Psoas muscle (tissue), 8 donors: ENCODE measurements around the gene ABLIM2. TPM values are rescaled to one million over a fixed set of nuclear protein-coding genes. Genes with fewer than 3 reads are reported as not detected.
A peak's percentile ranks its signal among the peaks of the same experiment; 100 is the strongest.

Source experiments
- ATAC-seq, 4 donors: fragments of 200-7000 bp; cut with Tn5 transposase; one replicate each; pipeline ENCODE4 v1.9.1; 2020; ENCODE audit warnings: moderate library complexity in 3 of 4, mild to moderate bottlenecking in 2 of 4
- DNase-seq, 2 donors: peaks; one replicate each; pipeline ENCODE4 v3.0.0-alpha.2; 2020
- H3K27ac ChIP-seq: fragments of 200-600 bp; one replicate; pipeline ENCODE4 v1.8.0; 2022
- H3K27me3 ChIP-seq, 3 donors: fragments of 200-600 bp in 1 of 3; one replicate each; pipeline versions ENCODE4 v1.6.1 to v1.8.0; 2013 to 2022; ENCODE audit warnings: low read length in 2 of 3, mild to moderate bottlenecking in 2 of 3, moderate library complexity in 1 of 3; ENCODE audit not compliant: insufficient read depth in 3 of 3
- H3K36me3 ChIP-seq, 2 donors: fragments of 200-600 bp in 1 of 2; one replicate each; pipeline versions ENCODE4 v1.6.1 to v1.8.0; 2013 to 2022; ENCODE audit warnings: low read depth in 1 of 2, mild to moderate bottlenecking in 1 of 2, moderate library complexity in 1 of 2; ENCODE audit not compliant: insufficient read depth in 1 of 2
- H3K4me1 ChIP-seq: fragments of 200-600 bp; one replicate; pipeline ENCODE4 v1.8.0; 2022
- H3K4me3 ChIP-seq: fragments of 200-600 bp; one replicate; pipeline ENCODE4 v1.8.0; 2022; ENCODE audit warnings: mild to moderate bottlenecking
- H3K9me3 ChIP-seq: fragments of 200-600 bp; one replicate; pipeline ENCODE4 v1.8.0; 2022
- WGBS, 3 donors: extraction: QIAGEN DNeasy Blood & Tissue Kit; methylation state at CpG; one replicate each; pipeline versions ENCODE4 v1.1.6 to v1.1.7; 2013; 5-methylcytosine and 5-hydroxymethylcytosine counted together
- intact Hi-C, 2 donors: fragments of 100-400 bp; cut with DNase I; formaldehyde crosslinking; loops; one replicate each; pipeline versions ENCODE4 v1.11.0 to v1.14.2; 2022
- polyA plus RNA-seq, 3 donors: library from polyadenylated mRNA; stranded (reverse); fragments of 200-250 nt; gene quantifications; one replicate each; pipeline ENCODE4 v1.2.3, GENCODE V29; 2013
- total RNA-seq, 4 donors: library from RNA; stranded (reverse); fragmentation: NEBNext Ultra II Directional in 2 of 4; extraction: Animal tissue kit (Norgen Biotek cat#: 25700) in 2 of 4; gene quantifications; one replicate each; pipeline versions ENCODE4 v1.2.1 to v1.2.4, GENCODE V29; 2021 to 2023
- TF ChIP-seq, protein P1 (sequence below): fragments of 200-600 bp; IDR thresholded peaks from one replicate; pipeline ENCODE4 v1.8.0; 2022; ENCODE audit warnings: antibody characterized with exemption
- donor health status: healthy with polysubstance abuse.
- donor health status: DM: no; HTN: no; CAD: no; lungs with moderate emphysema.
- donor health status: Bipolar disorder and iron deficiency.
- donor health status: healthy.
- donor health status: DM: yes; HTN: yes; CAD: no.
- donor health status: DM: no; HTN: no; CAD: no.
- donor health status: DM: no; HTN: no; CAD: no.
- donor health status: DM: yes; HTN: yes; CAD: no.

The ABLIM2 gene
- total and polyA plus RNA-seq, 7 donors = 82.2 to 956 (median 292) TPM

- Histone ChIP-seq H3K9me3 (no peaks in the 10 kb centered on the region), H3K27me3 (no peaks in the 10 kb centered on the region), H3K4me3 (no peak overlapping the region), H3K36me3 (peaks cover 0 to 95% of the 10 kb centered on the region in 2 donors), H3K4me1 (peaks cover 15% of the 10 kb centered on the region), H3K27ac (no peak overlapping the region)
- DNase-seq (peak in 1 of 2 donors; percentile 53), ATAC-seq (no peak)
- 65 to 78% (median 71%) methylated on average over 5 to 7 of the region's 7 CpGs for WGBS, 3 donors
- intact Hi-C loops = no loop called here
- TF ChIP-seq, protein P1, sequence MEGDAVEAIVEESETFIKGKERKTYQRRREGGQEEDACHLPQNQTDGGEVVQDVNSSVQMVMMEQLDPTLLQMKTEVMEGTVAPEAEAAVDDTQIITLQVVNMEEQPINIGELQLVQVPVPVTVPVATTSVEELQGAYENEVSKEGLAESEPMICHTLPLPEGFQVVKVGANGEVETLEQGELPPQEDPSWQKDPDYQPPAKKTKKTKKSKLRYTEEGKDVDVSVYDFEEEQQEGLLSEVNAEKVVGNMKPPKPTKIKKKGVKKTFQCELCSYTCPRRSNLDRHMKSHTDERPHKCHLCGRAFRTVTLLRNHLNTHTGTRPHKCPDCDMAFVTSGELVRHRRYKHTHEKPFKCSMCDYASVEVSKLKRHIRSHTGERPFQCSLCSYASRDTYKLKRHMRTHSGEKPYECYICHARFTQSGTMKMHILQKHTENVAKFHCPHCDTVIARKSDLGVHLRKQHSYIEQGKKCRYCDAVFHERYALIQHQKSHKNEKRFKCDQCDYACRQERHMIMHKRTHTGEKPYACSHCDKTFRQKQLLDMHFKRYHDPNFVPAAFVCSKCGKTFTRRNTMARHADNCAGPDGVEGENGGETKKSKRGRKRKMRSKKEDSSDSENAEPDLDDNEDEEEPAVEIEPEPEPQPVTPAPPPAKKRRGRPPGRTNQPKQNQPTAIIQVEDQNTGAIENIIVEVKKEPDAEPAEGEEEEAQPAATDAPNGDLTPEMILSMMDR = no peak
Measured at GRCh38 chr4:8076023-8076422, 82.6 kb downstream of the ABLIM2 start.

DNA sequence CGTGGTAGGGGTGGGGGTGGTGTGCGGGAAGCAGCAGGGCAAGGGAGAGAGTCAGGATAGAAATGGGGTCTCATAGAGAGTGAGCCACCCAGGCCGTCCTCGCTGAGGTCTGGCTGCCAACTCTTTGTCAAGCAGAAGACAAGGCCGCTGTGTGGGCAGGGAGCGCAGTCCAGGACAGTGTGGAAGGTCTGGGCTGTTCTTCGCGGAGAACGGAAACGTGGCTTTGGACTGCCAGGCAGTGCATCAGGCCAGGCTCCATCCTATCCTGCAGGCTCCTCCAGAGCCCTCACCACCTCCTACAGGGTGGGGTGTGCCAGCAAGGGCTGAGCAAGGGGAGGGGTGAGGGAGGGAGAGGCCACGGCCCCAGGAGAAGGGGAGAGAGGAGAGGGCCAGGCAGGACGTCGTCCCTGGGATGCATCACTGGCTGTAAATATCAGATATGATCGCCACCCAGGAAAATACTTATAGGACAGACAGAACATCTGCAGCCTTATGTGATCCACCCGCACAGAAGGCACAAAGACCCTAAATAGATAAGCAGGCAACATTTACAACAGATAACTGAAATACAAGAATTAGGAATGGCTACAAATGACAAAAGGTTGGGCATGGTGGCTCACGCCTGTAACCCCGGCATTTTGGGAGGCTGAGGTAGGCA lies 85.3 kb downstream of the ABLIM2 start:
- H3K27me3 ChIP-seq = peaks cover 0 to 3% (median 0%) of the 10 kb centered on the region in 3 donors
- peaks cover 41% of the 10 kb centered on the region for H3K4me1 ChIP-seq
- H3K9me3 ChIP-seq = no peaks in the 10 kb centered on the region
- TF ChIP-seq, protein P1 = no peak
- ATAC-seq (peak in 2 of 4 donors; percentile 4 to 7), DNase-seq (peak; percentile 15 to 62)
- H3K36me3 ChIP-seq = peaks cover 0 to 71% of the 10 kb centered on the region in 2 donors
- whole genome bisulfite sequencing, 3 donors = 74 to 80% (median 76%) methylated on average over 17 of the region's 17 CpGs
- no peak overlapping the region for H3K27ac ChIP-seq
- intact Hi-C loops = no loop called here
- no peak overlapping the region for H3K4me3 ChIP-seq

DNA sequence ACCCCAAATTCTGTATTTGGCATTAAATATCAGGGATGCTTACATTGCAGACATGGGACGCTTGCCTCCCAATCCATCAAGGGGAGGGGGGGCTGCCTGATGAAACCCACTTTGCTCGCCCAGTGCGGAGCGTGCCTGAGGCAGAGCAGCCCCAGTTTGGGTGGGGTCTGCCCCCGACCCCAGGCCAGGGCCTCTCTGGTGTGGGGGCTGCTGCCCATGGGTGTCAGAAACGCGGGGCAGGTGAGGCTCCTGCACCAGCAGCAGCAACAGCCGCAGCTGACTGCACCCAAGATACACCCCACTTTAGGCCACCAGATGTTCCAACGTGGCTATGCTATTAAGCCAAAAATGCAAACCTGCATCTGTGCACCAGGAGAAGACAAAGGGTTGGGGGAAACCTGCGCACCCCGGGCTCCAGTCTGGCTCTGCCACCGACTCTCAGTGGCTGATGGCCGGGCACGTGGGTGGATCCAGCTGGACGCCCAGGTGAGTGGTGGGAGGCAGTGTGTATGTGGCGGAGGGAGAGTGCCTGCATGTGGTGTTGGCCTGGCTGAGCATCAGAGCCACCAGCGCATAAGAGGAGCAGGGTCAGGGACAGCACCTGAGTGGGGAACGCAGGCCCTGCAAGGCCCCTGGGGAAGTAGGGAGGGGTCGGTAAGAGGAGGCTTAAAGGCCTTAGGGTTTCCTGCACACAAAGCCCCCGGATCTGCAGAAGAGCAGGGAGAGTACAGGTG lies 86.2 kb downstream of the ABLIM2 start:
- DNase-seq = peak; percentile 11 to 47
- H3K27ac ChIP-seq = no peak overlapping the region
- intact Hi-C loops = no loop called here
- 84 to 86% (median 84%) methylated on average over 20 of the region's 20 CpGs for WGBS, 3 donors
- ATAC-seq = no peak
- no peaks in the 10 kb centered on the region for H3K9me3 ChIP-seq
- H3K36me3 ChIP-seq = peaks cover 0 to 62% of the 10 kb centered on the region in 2 donors
- TF ChIP-seq, protein P1 = no peak
- peaks cover 50% of the 10 kb centered on the region for H3K4me1 ChIP-seq
- H3K4me3 ChIP-seq = no peak overlapping the region
- H3K27me3 ChIP-seq = peaks cover 0 to 3% (median 0%) of the 10 kb centered on the region in 3 donors

DNA sequence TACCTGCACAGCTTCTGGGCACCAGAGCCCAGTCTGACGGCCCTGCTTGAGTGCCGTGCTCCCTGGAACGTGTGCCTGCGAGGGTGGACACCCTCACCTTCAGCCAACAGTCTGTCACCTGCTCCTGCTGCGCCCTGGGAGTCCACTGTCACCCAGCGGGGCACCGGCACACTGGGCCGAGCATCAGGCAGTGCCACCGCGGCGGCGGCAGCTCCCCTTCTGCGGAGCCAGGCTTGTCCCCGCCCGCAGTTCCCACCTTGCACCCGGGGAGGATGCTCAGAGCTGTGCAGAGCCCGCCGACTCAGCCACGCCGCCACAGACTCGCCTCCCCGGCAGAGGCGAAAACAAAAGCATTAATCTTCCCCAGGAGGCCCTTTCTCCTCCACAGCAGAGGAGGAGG lies 86.8 kb downstream of the ABLIM2 start:
- intact Hi-C loops = no loop called here
- 62 to 72% (median 72%) methylated on average over 18 to 23 of the region's 23 CpGs for WGBS, 3 donors

More for the DNA sequence above, 86.8 kb downstream of the ABLIM2 start:
- Histone ChIP-seq H3K4me1 (peaks cover 55% of the 10 kb centered on the region), H3K36me3 (peaks cover 0 to 57% of the 10 kb centered on the region in 2 donors), H3K27me3 (peaks cover 0 to 3% (median 0%) of the 10 kb centered on the region in 3 donors), H3K4me3 (no peak overlapping the region), H3K9me3 (no peaks in the 10 kb centered on the region), H3K27ac (no peak overlapping the region)
- TF ChIP-seq, protein P1 = no peak
- DNase-seq = peak; percentile 14 to 50
- no peak for ATAC-seq
